ENCODE data around the gene LRRC14B. TPM values are rescaled to one million over a fixed set of nuclear protein-coding genes. Genes with fewer than 3 reads are reported as not detected.

LRRC14B gene
- total RNA-seq, 1 donor from 2014 or later, result not detected

DNA sequence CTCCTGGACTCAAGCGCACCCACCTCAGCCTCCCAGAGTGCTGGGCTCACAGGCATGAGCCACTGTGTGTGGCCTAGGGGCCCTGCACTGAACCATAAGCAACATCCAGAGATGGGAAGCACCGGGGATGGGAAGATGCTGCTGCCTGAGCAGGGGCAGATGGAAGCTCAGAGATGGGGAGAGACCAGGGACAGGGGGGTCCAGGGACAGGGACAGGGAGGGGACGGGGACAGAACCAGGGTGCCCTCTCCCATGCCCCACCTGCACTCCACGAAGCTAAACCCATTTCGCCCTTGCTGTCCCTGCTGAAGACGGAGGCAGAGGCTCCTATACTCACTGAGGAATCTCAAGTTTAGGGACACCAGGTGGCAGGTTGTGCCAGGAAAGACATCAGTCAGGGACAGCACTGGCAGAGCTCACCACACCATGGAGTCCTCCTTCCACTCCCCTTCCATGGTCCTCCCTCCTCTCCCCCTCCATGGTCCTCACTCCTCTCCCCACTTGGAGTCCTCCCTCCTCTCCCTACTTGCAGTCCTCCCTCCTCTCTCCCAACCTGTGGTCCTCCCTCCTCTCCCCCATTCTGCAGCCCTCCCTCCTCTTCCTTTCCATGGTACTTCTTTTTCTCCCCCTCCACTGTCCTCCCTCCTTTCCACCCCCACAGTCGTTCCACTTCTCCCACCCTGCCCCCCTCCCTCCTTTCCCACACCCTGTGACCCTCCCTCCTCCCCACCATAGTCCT lies 45.5 kb upstream of the LRRC14B start:
- TF ChIP-seq, protein P1, sequence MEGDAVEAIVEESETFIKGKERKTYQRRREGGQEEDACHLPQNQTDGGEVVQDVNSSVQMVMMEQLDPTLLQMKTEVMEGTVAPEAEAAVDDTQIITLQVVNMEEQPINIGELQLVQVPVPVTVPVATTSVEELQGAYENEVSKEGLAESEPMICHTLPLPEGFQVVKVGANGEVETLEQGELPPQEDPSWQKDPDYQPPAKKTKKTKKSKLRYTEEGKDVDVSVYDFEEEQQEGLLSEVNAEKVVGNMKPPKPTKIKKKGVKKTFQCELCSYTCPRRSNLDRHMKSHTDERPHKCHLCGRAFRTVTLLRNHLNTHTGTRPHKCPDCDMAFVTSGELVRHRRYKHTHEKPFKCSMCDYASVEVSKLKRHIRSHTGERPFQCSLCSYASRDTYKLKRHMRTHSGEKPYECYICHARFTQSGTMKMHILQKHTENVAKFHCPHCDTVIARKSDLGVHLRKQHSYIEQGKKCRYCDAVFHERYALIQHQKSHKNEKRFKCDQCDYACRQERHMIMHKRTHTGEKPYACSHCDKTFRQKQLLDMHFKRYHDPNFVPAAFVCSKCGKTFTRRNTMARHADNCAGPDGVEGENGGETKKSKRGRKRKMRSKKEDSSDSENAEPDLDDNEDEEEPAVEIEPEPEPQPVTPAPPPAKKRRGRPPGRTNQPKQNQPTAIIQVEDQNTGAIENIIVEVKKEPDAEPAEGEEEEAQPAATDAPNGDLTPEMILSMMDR (IDR thresholded peaks at IDR 0.05; ENCODE audit: insufficient read depth, low read length, severe bottlenecking), result no peak
- FAIRE-seq, result no peak
- peaks cover 2% of the 10 kb centered on the region for H3K27me3 ChIP-seq (ENCODE audit: control insufficient read depth, insufficient read depth, low read length)
- DNase-seq (ENCODE audit: low read depth), result no peak
- no peak overlapping the region for H3K4me3 ChIP-seq (ENCODE audit: low read depth, low read length)
- H3K36me3 ChIP-seq (ENCODE audit: control insufficient read depth, insufficient read depth, low read length), result no peaks in the 10 kb centered on the region

DNA sequence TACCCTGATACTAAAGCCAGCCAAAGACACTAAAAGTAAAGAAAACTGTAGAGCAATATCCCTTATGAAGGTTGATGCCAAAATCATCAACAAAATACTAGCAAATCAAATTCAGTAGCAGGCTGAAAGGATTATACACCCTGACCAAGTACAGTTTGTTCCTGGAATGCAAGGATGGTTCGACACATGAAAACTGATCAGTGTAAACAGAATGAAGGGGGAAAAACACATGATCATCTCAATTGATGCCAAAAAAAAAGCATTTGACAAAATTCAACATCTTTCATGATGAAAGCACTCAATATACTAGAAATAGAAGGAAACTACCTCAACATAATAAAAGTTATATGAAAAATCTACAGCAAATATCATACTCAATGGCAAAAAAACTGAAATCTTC lies 43.5 kb upstream of the LRRC14B start:
- H3K36me3 ChIP-seq (ENCODE audit: control insufficient read depth, insufficient read depth, low read length), result no peaks in the 10 kb centered on the region
- TF ChIP-seq, protein P1 (IDR thresholded peaks at IDR 0.05; ENCODE audit: insufficient read depth, low read length, severe bottlenecking), result no peak
- H3K27me3 ChIP-seq (ENCODE audit: control insufficient read depth, insufficient read depth, low read length), result peaks cover 2% of the 10 kb centered on the region
- DNase-seq (ENCODE audit: low read depth) (no peak), FAIRE-seq (no peak)
- no peak overlapping the region for H3K4me3 ChIP-seq (ENCODE audit: low read depth, low read length)

DNA sequence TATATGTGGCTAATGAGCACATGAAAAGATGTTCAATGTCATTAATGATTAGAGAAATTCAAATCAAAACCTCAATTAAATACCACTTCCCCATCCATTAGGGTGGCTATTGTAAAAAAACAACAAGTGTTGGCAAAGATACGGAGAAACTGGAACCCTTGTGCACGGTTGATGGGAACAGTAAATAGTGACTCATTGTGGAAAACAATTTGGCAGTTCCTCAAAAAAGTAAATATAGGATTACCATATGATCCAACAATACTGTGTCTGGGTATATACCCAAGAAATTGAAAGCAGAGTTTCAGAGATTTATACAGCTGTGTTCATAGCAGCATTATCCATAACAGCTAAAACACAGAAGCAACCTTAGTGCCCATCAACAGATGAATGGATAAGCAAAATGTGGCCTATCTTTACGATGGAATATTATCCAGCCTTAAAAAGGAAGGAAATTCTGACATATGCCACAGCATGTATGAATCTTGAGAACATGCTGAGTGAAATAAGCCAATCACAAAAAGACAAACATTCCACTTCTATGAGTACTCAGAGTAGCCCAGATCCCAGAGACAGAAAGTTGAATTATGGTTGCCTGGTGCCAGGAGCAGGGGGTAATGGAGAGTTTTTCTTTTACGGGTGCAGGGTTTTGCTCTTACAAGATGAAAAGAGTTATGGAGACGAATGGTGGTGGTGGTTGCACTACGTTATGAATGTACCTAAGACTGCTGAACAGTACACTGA lies 41.4 kb upstream of the LRRC14B start:
- TF ChIP-seq, protein P1 (IDR thresholded peaks at IDR 0.05; ENCODE audit: insufficient read depth, low read length, severe bottlenecking), result no peak
- Histone ChIP-seq H3K27me3 (ENCODE audit: control insufficient read depth, insufficient read depth, low read length) (peaks cover 2% of the 10 kb centered on the region), H3K4me3 (ENCODE audit: low read depth, low read length) (no peak overlapping the region), H3K36me3 (ENCODE audit: control insufficient read depth, insufficient read depth, low read length) (no peaks in the 10 kb centered on the region)
- FAIRE-seq (peak; percentile 23), DNase-seq (ENCODE audit: low read depth) (peak; percentile 90)

DNA sequence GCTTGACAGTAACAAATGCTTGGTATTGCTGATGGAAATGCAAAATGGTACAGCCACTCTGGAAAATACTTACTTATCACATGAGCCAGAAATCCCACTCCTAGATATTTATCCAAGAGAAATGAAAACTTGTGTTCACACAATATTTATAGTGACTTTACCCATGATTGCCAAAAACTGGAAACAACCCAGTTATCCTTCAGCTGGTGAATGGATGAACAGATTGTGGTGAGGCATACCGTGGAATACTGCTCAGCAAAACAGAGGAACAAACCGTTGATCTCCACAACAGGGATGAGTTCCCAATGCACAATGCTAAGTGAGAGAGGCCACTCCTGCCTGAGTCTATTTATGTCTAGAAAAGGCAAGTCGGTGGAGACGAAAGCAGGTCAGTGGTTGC lies 40.5 kb upstream of the LRRC14B start:
- TF ChIP-seq, protein P1 (IDR thresholded peaks at IDR 0.05; ENCODE audit: insufficient read depth, low read length, severe bottlenecking), result no peak
- H3K27me3 ChIP-seq (ENCODE audit: control insufficient read depth, insufficient read depth, low read length), result peaks cover 3% of the 10 kb centered on the region
- no peaks in the 10 kb centered on the region for H3K36me3 ChIP-seq (ENCODE audit: control insufficient read depth, insufficient read depth, low read length)
- no peak overlapping the region for H3K4me3 ChIP-seq (ENCODE audit: low read depth, low read length)
- FAIRE-seq, result no peak
- DNase-seq (ENCODE audit: low read depth), result no peak

DNA sequence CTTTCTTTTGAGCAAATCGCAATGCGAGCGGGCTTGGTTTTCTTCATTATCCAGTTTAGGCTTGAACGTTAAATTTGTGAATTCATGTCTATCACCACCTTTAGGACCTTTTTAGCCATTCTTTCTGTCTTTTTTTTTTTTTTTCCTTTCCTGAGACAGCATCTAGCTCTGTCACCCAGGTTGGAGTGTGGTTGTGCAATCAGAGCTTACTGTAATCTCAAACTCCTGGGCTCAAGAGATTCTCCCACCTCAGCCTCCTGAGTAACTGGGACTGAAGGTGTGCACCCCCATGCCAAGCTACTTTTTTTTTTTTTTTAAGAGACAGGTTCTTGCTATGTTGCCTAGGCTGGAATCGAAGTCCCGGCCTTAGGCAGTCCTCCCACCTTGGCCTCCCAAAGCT lies 39.2 kb upstream of the LRRC14B start:
- DNase-seq (ENCODE audit: low read depth), result no peak
- no peak for FAIRE-seq
- Histone ChIP-seq H3K36me3 (ENCODE audit: control insufficient read depth, insufficient read depth, low read length) (no peaks in the 10 kb centered on the region), H3K4me3 (ENCODE audit: low read depth, low read length) (no peak overlapping the region), H3K27me3 (ENCODE audit: control insufficient read depth, insufficient read depth, low read length) (peaks cover 2% of the 10 kb centered on the region)
- TF ChIP-seq, protein P1 (IDR thresholded peaks at IDR 0.05; ENCODE audit: insufficient read depth, low read length, severe bottlenecking), result no peak

Data from bronchial epithelial cell (primary cell).